A549 (cell line): ENCODE data around the gene PHACTR2. TPM values are rescaled to one million over a fixed set of nuclear protein-coding genes. Genes with fewer than 3 reads are reported as not detected.
"Not testable (repeated sequence)": the region's sequence is repeated elsewhere in the genome, so short reads cannot be mapped to it uniquely, and the experiment has no call there.

Experiments
- ATAC-seq, 2 experiments: fragments of 200-7000 bp in 1 of 2; fragments of >200 bp in 1 of 2; cut with Nextera tagmentation in 1 of 2; cut with Tn5 transposase in 1 of 2; 3 replicates each; pipeline versions ENCODE4 v1.8.0 to v1.9.1; 2018 to 2020; ENCODE audit warnings: mild to moderate bottlenecking in 1 of 2, moderate library complexity in 1 of 2
- CTCF ChIA-PET: fragments of 300-600 bp; sonication (Branson Sonifier 250); formaldehyde crosslinking; extraction: SDS; loops from one replicate; lab custom pipeline; 2021; ENCODE audit warnings: antibody characterized with exemption, inconsistent platforms; lab: Yijun Ruan, JAX
- POLR2A ChIA-PET: fragments of 350-600 bp; formaldehyde crosslinking; extraction: SDS; loops from one replicate; lab custom pipeline; 2021; ENCODE audit warnings: antibody characterized with exemption, inconsistent platforms; lab: Yijun Ruan, JAX
- DNase-seq, 2 experiments: peaks; one replicate each; pipeline versions ENCODE4 v3.0.0 to v3.0.0-alpha.2; 2011 to 2016; ENCODE audit warnings: low read depth in 1 of 2, low spot score in 1 of 2
- FAIRE-seq: peaks from 2 replicates; lab custom pipeline; 2011; peaks lifted over from hg19 to GRCh38; lab: Jason Lieb, UNC
- H3K27ac ChIP-seq, 2 experiments: fragments of >200 bp; sonication (Bioruptor Twin); formaldehyde crosslinking; 3 replicates each; pipeline ENCODE4 v1.5.1; 2016 to 2017
- H3K4me1 ChIP-seq: fragments of >200 bp; sonication (Bioruptor Twin); formaldehyde crosslinking; 3 replicates; pipeline ENCODE4 v1.6.1; 2016
- H3K4me2 ChIP-seq: fragments of >200 bp; sonication (Bioruptor Twin); formaldehyde crosslinking; 3 replicates; pipeline ENCODE4 v1.6.1; 2016
- H3K4me3 ChIP-seq: fragments of >200 bp; sonication (Bioruptor Twin); formaldehyde crosslinking; 3 replicates; pipeline ENCODE4 v1.5.1; 2016
- H3K9me3 ChIP-seq: fragments of >200 bp; sonication (Bioruptor Twin); formaldehyde crosslinking; 3 replicates; pipeline ENCODE4 v1.6.1; 2016
- BCL3 ChIP-seq: fragments of >200 bp; sonication (Bioruptor Twin); formaldehyde crosslinking; IDR thresholded peaks from 3 replicates; pipeline ENCODE4 v1.6.1; 2016
- CBX2 ChIP-seq: fragments of 200-600 bp; sonication (generic); IDR thresholded peaks from 2 replicates; pipeline ENCODE4 v1.6.1; 2016; ENCODE audit warnings: low read depth, mild to moderate bottlenecking, borderline replicate concordance
- CBX8 ChIP-seq: fragments of 200-600 bp; sonication (generic); IDR thresholded peaks from 2 replicates; pipeline ENCODE4 v1.6.1; 2016
- CEBPB ChIP-seq, 2 experiments: fragments of >200 bp in 1 of 2; sonication (Bioruptor Twin) in 1 of 2; formaldehyde crosslinking in 1 of 2; IDR thresholded peaks; 2 replicates each; pipeline ENCODE4 v1.6.1; 2012 to 2016
- CHD2 ChIP-seq: fragments of 150-350 bp; IDR thresholded peaks from 2 replicates; pipeline ENCODE4 v1.6.1; 2014; ENCODE audit warnings: low read length; ENCODE audit not compliant: partially characterized antibody
- CHD4 ChIP-seq: fragments of 200-600 bp; sonication (generic); IDR thresholded peaks from 2 replicates; pipeline ENCODE4 v1.6.1; 2016; ENCODE audit warnings: antibody characterized with exemption, mild to moderate bottlenecking, borderline replicate concordance
- CTCF ChIP-seq: fragments of >200 bp; sonication (Bioruptor Twin); formaldehyde crosslinking; IDR thresholded peaks from 3 replicates; pipeline ENCODE4 v1.5.1; 2016
- E2F6 ChIP-seq: IDR thresholded peaks from 2 replicates; pipeline ENCODE4 v1.6.1; 2012; ENCODE audit warnings: low read depth, borderline replicate concordance
- ELK1 ChIP-seq: fragments of 150-350 bp; IDR thresholded peaks from 2 replicates; pipeline ENCODE4 v1.6.1; 2014; ENCODE audit warnings: low read depth, mild to moderate bottlenecking, low read length
- ESRRA ChIP-seq: fragments of 150-350 bp; IDR thresholded peaks from 2 replicates; pipeline ENCODE4 v1.6.1; 2014; ENCODE audit warnings: mild to moderate bottlenecking, low read length, borderline replicate concordance
- FOSL2 ChIP-seq, 2 experiments: fragments of 450-650 bp in 1 of 2; fragments of >200 bp in 1 of 2; sonication (Bioruptor Twin) in 1 of 2; formaldehyde crosslinking; IDR thresholded peaks; 2 replicates each; pipeline versions ENCODE4 v1.5.0 to v1.6.1; 2016 to 2020; ENCODE audit warnings: mild to moderate bottlenecking in 1 of 2, moderate library complexity in 1 of 2
- HES2 ChIP-seq: fragments of >200 bp; sonication (Bioruptor Twin); formaldehyde crosslinking; IDR thresholded peaks from 2 replicates; pipeline ENCODE4 v1.6.1; 2016
- HOXA7 ChIP-seq: fragments of 250-450 bp; sonication (Bioruptor Pico); IDR thresholded peaks from 2 replicates; pipeline ENCODE4 v1.5.0; 2020; ENCODE audit warnings: mild to moderate bottlenecking, moderate library complexity
- HOXB13 ChIP-seq: fragments of 250-450 bp; sonication (Bioruptor Pico); IDR thresholded peaks from 2 replicates; pipeline ENCODE4 v1.5.0; 2020; ENCODE audit warnings: low read depth, mild to moderate bottlenecking, moderate library complexity
- JUN ChIP-seq, 2 experiments: fragments of >200 bp; sonication (Bioruptor Twin); formaldehyde crosslinking; IDR thresholded peaks; 2 replicates in 1 of 2; 3 replicates in 1 of 2; pipeline ENCODE4 v1.6.1; 2016 to 2017
- JUNB ChIP-seq: fragments of >200 bp; sonication (Bioruptor Twin); formaldehyde crosslinking; IDR thresholded peaks from 2 replicates; pipeline ENCODE4 v1.6.1; 2016
- MAX ChIP-seq: IDR thresholded peaks from 2 replicates; pipeline ENCODE4 v1.6.1; 2012
- NPAS2 ChIP-seq: fragments of 250-450 bp; sonication (Bioruptor Pico); IDR thresholded peaks from 2 replicates; pipeline ENCODE4 v1.8.0; 2022; ENCODE audit warnings: mild to moderate bottlenecking, moderate library complexity, borderline replicate concordance
- POLR2AphosphoS2 ChIP-seq: conservative IDR thresholded peaks from 2 replicates; pipeline ENCODE4 v1.6.1; 2012; ENCODE audit warnings: low read length, improper control_type of control experiment, inconsistent platforms
- RAD21 ChIP-seq, 2 experiments: fragments of >200 bp in 1 of 2; sonication (Bioruptor Twin) in 1 of 2; formaldehyde crosslinking in 1 of 2; IDR thresholded peaks in 1 of 2; conservative IDR thresholded peaks in 1 of 2; 2 replicates in 1 of 2; 3 replicates in 1 of 2; pipeline ENCODE4 v1.6.1; 2012 to 2018; ENCODE audit warnings: inconsistent platforms in 1 of 2
- RARB ChIP-seq: fragments of 250-450 bp; sonication (Bioruptor Pico); IDR thresholded peaks from 2 replicates; pipeline ENCODE4 v1.8.0; 2021; ENCODE audit warnings: mild to moderate bottlenecking, moderate library complexity
- RCOR1 ChIP-seq: fragments of 150-350 bp; IDR thresholded peaks from 2 replicates; pipeline ENCODE4 v1.6.1; 2014; ENCODE audit warnings: antibody characterized with exemption, low read length, low read depth
- ZC3H11A ChIP-seq: fragments of 450-650 bp; IDR thresholded peaks from 2 replicates; pipeline ENCODE4 v1.6.1; 2014; ENCODE audit warnings: antibody characterized with exemption, mild to moderate bottlenecking
- WGBS: methylation state at CpG from one replicate; pipeline ENCODE4 v1.1.6; 2017; ENCODE audit errors: missing lambda C conversion rate; 5-methylcytosine and 5-hydroxymethylcytosine counted together
- polyA plus RNA-seq, 4 experiments: library from polyadenylated mRNA; depleted of rRNA in 3 of 4; stranded (reverse); fragments of >200 nt; fragmentation: RNase III in 1 of 4; extraction: RNeasy Plus Mini Kit Qiagen cat#74134 plus additional on column Dnase treatment in 1 of 4; gene quantifications; 2 replicates in 3 of 4; 3 replicates in 1 of 4; pipeline ENCODE4 v1.2.3, GENCODE V29; 2011 to 2017

The PHACTR2 gene
- polyA plus RNA-seq, 2 of the 4 experiments (the other 2 are of a cell fraction), result 2.5 to 10.4 TPM

GRCh38 chr6:143872201-143872600 is 194.4 kb downstream of the PHACTR2 start:
- POLR2A ChIA-PET, result no interaction called here
- FAIRE-seq, result no peak
- H3K27ac ChIP-seq, result no peak overlapping the region
- TF ChIP-seq E2F6 (no peak), ELK1 (no peak), NPAS2 (CRISPR knock-in tag) (no peak), CBX2 (no peak), HOXA7 (no peak), ESRRA (no peak), CEBPB (IDR thresholded peaks at IDR 0.05) (no peak), RAD21 (conservative IDR thresholded peaks at IDR 0.05 in 1 of 2, IDR thresholded peaks at IDR 0.05 in 1 of 2) (no peak), ZC3H11A (no peak), JUNB (no peak), POLR2AphosphoS2 (no peak), MAX (no peak), RARB (CRISPR knock-in tag) (no peak), BCL3 (no peak)
- TF ChIP-seq, all 56 proteins: peak for 0
- H3K4me2 ChIP-seq, result no peak overlapping the region
- DNase-seq (no peak), ATAC-seq (no peak)
- H3K4me3 ChIP-seq, result no peak overlapping the region
- peaks cover 10% of the 10 kb centered on the region; the same call in 1 of the 3 replicates for H3K9me3 ChIP-seq
- CTCF ChIA-PET, result no interaction called here
- H3K4me1 ChIP-seq, result no peaks in the 10 kb centered on the region
- WGBS, result 45% methylated on average over 2 of the region's 2 CpGs

- H3K27ac ChIP-seq, H3K4me1 ChIP-seq, POLR2A ChIA-PET, DNase-seq, FAIRE-seq, ATAC-seq, H3K4me2 ChIP-seq, H3K9me3 ChIP-seq, CTCF ChIA-PET, H3K4me3 ChIP-seq: not testable (repeated sequence)
- 63% methylated on average over 4 of the region's 4 CpGs for WGBS
Observed at GRCh38 chr6:143873600-143873999, 195.8 kb downstream of the PHACTR2 start.

- DNase-seq, H3K4me3 ChIP-seq, FAIRE-seq, CTCF ChIA-PET, ATAC-seq, H3K27ac ChIP-seq, H3K4me1 ChIP-seq, H3K9me3 ChIP-seq, H3K4me2 ChIP-seq, POLR2A ChIA-PET: not testable (repeated sequence)
Observed at GRCh38 chr6:143874503-143874902, 196.7 kb downstream of the PHACTR2 start.

- Histone ChIP-seq H3K4me1 (no peaks in the 10 kb centered on the region), H3K4me3 (no peak overlapping the region), H3K4me2 (no peak overlapping the region), H3K27ac (no peak overlapping the region), H3K9me3 (peaks cover 7% of the 10 kb centered on the region; the same call in 1 of the 3 replicates)
- ChIA-PET POLR2A (no interaction called here), CTCF (no interaction called here)
- WGBS, result 62% methylated on average over 1 of the region's 1 CpG
- FAIRE-seq (no peak), ATAC-seq (no peak), DNase-seq (no peak)
- TF ChIP-seq HOXB13 (no peak), MAX (no peak), RCOR1 (no peak), CBX8 (no peak), CHD4 (no peak), FOSL2 (IDR thresholded peaks at IDR 0.05) (no peak), FOSL2 (CRISPR knock-in tag; IDR thresholded peaks at IDR 0.05) (no peak), JUNB (no peak), HES2 (no peak), CHD2 (no peak), CBX2 (no peak), JUN (IDR thresholded peaks at IDR 0.05) (no peak), CTCF (no peak)
Observed at GRCh38 chr6:143877584-143878271, 200.0 kb downstream of the PHACTR2 start.
